Cerebellar cortex (tissue), 1 donor: ENCODE data around the gene RBM17.
"Not testable (repeated sequence)": the region's sequence is repeated elsewhere in the genome, so short reads cannot be mapped to it uniquely, and the experiment has no call there.

ENCODE experiments used
- DNase-seq: peaks from one replicate; pipeline ENCODE4 v3.0.0-alpha.2; 2015; ENCODE audit warnings: low spot score

The RBM17 gene, protein sequence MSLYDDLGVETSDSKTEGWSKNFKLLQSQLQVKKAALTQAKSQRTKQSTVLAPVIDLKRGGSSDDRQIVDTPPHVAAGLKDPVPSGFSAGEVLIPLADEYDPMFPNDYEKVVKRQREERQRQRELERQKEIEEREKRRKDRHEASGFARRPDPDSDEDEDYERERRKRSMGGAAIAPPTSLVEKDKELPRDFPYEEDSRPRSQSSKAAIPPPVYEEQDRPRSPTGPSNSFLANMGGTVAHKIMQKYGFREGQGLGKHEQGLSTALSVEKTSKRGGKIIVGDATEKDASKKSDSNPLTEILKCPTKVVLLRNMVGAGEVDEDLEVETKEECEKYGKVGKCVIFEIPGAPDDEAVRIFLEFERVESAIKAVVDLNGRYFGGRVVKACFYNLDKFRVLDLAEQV

DNA sequence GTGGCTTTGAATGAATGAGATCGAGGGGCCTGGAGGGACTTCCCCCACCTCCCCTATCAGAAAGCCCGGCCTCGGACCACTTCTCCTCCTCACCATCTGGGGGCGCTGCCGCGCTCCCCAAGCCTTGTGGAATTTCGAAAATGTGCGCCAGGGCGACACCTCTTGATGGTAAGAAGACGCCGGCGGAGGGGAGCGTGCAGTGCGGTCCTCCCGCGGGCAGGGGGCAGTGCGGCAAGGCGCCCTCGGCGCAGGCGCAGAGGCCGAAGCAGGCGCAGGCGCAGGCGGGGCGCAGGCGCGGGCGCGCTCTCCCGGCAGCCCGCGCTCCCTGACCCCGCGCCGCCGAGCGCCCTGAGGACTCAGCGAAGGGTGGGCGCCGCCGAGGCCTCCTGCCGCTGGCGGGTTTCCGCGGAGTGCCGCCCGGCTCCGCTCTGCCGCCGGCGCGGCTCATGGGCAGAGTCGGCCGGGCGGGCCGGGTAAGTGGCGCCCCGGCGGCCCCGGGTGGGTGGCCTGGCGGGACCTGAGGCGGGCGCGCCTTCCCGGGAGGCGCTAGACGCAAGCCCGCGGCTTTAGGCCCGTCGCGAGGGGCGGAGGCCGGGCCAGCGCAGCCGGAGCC, at the start of gene RBM17:
TSS of gene RBM17 (plus strand) at position 314 of the 613 bp plus-strand sequence. CDS start 8,032 bp downstream, outside the sequence.
- peak; percentile 94 for DNase-seq

DNA sequence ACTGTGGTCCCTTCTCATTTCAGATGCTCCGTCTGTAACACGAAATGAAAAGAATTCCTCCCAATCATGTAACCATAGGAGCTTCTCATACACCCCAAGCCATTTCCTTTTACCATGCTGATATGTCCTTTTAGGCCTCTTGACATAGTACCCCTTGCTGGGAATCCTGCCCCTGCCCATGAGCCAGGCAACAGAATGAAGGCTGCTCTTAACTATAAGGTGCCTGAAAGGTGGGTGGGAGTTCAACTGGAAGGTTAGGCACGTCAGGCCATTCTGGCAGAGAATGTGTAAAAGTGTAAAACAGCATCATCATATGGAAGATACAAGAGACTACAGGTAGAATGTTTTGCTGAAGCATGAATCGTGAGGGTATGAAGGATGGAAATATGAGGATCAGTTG, 49.1 kb upstream of the RBM17 start:
- DNase-seq: no peak

DNA sequence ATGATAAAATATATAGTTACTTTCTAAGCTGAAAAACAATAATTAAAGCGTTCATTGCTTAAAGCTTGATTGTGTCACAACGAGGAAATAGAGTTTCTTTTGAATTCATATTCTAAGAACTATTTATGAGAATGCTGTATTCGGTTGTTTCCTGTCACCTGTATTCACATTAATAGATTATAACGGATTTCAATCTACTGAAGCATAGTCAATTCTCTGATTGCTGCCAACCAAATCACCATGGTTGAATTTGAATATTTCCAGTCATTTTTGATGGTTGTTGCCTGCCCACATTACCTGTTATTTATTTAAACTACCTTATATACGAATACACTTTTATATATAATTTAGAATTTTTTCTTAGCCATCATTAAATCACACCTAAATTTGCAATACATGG, 48.6 kb upstream of the RBM17 start:
- DNase-seq: no peak

DNA sequence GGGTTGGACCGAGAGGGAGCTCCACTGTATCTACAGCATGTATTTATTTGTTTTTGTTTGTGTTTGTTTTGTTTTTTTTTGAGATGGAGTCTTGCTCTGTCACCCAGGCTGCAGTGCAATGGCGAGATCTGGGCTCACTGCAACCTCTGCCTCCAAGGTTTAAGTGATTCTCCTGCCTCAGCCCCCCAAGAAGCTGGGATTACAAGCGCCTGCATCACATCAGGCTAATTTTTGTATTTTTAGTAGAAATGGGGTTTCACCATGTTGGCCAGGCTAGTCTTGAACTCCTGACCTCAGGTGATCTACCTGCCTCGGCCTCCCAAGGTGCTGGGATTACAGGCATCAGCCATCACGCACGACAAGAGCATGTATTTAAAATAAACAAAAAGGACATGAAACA, 45.5 kb upstream of the RBM17 start:
- DNase-seq: not testable (repeated sequence)

DNA sequence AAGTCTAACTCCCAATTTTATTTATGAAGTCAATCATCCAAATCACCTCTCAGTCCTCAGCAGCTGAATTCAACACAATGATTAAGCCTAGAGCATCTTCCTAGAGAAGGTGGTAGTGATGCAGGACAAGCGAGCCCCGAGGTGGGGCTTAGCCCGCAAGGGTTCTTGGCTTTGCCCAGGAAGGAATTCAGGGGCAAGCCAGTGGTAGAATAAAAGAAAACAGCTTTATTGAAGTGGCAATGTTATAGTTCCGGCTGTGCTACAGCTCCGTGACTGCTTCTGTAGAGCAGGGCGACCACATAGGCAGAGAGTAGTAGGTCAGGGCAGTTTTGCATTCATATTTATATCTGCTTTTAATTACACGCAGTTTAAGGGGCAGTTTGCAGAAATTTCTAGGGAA, 44.8 kb upstream of the RBM17 start:
- DNase-seq: no peak

DNA sequence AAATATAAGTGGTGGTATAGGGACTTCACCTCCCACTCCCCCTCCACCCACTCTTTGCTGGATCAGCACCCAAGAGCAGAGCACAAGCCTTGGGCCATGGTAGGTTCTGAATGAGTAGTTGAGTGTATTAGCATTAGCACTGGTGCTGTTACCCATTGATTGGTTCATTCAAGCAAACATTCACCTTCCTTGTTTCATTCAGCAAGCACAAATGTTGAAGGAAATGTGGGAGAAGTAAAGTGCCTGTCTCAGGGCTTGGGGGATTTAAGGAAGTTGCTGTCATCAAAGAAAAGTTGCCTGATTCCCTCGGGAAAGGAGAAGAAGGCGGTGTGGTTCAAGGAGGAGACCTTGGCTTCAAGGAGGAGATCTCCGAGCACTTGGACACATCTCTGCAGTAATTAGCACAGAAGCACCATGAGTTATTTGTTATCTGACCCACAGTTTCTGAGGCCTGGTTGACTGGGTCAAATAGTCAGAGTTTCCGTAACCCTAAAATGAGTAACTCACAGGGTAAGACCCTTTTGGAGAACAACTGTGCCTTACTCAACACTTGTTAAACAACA, 44.0 kb upstream of the RBM17 start:
- DNase-seq: no peak

DNA sequence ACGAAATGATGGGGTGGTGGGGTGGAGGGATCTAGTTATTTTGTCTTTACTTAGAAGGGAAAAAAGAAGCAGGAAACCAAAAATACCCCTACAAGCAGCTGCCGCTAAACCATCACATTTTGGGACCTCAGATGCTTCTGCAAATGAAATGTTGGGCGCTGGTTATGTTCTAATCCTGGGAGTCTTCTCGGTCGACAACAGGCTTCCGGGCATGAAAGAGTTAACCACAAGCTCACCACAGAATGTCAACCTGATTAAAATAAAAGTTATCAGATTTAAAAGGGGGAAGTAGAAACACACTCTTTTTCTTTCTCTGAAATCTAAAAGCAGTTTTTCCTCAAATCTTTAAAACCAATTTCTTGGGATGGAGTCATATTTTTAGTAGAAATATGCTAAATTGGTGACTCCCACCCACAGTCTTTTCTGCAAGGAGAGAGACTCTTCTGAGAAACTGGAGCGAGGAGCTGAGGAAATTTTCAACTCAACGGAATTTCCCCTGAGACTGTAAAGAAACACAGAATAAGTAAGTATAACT, 43.5 kb upstream of the RBM17 start:
- DNase-seq: no peak

DNA sequence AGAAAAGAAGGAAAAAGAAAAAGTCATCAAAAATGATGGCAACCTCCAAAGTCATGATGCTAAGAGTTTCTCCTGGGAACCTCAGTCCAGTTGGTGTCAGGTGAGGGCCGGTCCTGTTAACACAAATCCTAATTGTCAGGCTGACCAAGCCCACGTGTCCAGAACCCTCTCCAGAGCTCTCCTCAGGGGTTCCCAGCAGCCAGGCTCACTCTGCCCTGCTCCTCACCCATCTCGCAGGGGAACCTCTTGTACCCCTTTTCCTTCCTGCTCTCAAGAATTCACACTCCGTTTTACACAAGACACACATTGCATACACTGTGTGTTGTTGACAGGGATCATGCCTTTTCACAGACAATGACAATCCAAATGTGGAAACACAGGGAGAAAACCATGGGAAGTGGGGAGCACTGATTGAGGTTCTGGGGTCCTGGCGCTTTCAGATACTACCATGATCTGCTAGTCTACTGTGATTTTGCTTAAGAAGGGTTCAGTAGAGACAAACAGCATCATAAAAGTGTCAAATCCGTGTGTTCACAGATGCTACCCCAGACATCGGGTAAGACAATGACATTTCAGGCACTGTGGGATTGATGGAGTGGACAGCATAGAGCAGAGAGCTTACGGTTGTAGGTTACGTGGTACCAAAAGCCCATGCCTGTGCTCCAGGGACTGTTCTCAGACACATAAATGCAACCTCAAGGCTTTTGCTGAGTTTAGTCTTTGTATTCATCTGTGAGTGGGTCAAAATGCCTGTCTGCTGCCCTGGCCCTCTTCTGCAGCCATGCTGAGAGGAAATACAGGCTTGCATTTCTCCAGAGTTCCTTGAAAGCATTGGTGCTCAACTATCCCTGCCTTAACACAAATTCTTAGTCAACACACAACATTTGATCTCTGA, 42.7 kb upstream of the RBM17 start:
- DNase-seq: no peak

DNA sequence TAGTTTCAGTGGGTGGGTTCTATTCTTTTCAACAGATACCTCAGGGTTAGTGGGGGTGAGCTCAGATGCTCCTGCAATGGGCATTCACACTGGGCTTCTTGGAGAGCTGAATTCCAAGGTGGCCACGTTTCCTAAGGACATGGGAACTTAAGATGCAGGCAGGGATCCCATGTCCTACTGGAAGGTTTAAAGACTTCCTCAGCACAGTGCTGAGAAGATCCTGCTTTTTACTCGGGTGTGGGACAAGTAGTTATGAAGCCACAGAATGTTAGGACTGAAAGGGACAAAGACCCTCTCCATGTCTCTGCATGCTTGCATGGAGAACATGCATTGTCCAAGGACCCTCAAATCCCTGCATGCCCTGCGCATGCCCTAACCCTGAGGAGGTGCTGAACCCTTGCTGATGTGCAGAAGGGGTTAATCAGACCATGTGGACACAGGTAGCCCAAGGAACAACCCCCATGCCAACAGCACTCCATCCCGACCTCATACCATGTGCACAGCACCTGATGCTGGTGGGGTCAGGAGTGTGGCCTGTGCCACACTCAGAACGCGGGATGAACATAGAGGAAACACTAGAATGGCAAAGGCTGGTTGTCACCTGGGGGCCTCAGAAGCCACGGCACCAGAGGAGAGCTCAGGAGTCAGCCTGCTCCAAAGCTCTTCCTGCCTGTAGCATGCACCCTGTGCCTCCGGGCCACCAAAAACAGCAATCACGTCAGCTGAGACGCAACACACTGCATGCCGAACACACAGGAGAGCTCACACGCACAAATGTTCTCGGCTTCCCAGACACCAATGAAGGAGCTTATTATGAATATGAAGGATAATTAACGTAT, 41.8 kb upstream of the RBM17 start:
- no peak for DNase-seq

DNA sequence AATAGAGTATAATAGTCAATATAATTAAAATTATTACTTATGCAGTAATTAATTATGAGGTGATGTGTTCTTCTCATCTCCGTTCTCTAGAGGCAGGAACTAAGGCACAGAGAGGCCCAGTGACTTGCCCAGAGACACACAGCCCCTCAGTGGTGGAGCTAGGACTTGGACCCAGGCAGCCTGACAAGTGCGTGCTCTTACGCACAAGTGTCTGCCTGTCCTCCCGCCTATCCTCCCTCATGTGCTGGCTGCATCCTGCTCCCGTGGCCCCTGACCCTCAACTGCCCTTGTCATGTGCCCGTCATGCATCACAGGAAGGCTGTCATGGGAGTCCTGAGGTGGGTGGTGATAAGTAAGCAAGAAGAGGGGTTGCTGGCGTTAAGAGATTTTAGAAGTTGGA, 41.0 kb upstream of the RBM17 start:
- no peak for DNase-seq

DNA sequence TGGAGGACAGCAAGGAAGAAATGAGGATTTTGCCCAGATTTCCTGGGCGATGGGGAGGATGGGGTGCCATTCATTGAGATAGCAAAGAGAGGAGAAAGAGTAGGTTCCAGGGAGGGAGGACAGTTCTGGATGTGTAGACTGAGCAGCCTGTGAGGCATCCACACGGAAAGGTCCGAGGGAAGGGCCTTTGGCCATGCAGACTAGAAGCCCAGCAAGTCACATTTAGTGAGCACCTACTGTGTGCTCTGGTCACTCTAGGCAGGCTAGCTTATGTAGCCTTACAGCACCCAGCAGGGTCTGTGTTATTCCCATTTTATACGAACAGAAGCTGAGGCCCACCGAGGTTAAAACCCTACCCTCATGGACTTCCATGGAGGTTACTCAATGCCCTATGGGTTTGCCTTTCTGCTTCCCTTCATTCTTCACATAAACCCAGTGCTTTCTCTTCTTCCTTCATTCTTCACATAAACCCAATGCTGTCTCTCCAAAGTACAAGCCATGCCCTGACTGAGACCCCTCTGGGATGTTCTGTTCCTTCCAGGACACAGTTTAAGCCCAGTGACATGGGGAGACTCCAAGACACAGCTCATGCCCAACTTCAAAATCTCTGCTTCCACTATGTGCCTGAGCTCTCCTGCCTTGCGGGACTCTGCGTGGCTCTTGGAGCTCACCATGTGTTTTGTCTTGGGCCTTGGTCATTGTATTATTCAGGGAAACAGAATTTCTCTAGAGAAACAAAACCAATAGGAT, 40.4 kb upstream of the RBM17 start:
- no peak for DNase-seq

DNA sequence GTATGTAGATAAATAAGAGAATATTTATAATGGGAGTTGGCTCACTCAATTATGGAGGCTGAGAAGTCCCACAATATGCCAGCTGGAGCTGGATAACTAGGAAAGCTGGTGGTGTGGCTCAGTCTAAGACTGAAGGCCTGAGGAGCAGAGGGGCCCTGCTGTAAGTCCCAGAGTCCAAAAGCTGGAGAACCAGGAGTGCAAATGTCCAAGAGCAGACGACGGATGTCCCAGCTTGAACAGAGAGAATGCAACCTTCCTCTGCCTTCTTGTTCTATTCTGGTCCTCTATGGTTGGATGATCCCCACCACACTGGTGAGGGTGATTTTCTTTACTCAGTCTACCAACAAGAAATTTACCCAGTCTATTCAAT, 39.8 kb upstream of the RBM17 start:
- DNase-seq: no peak

DNA sequence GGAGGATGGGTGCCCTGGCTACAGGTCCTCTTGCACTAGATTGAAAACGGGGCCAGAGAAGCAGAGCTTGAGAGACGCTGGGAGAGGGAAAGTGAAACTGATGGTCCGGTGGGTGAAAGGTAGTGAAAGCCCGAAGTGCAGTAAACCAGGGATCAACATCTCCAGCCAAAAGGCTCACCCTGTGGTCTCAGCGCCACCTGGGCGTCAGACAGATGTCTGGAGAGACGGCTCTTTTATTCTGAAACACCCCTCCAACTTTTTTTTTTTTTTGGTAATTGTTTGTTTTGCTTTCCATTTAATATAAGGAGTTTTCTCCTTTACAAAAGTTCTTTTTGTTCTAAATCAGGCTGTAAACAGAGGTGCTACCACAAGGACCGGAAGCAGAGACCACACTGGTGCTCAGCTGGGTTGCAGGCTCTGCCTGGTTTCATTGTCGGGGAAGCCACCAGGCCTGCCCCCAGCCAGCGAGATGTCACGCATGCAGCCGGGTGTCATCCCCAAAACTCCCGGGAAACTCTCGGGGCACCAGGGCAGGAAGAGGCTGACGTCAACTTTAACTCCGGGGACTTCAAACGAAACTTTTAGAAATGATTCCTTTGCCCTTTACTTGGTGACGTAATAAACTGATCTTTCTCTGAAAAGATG, 37.9 kb upstream of the RBM17 start:
- peak; percentile 3 for DNase-seq

DNA sequence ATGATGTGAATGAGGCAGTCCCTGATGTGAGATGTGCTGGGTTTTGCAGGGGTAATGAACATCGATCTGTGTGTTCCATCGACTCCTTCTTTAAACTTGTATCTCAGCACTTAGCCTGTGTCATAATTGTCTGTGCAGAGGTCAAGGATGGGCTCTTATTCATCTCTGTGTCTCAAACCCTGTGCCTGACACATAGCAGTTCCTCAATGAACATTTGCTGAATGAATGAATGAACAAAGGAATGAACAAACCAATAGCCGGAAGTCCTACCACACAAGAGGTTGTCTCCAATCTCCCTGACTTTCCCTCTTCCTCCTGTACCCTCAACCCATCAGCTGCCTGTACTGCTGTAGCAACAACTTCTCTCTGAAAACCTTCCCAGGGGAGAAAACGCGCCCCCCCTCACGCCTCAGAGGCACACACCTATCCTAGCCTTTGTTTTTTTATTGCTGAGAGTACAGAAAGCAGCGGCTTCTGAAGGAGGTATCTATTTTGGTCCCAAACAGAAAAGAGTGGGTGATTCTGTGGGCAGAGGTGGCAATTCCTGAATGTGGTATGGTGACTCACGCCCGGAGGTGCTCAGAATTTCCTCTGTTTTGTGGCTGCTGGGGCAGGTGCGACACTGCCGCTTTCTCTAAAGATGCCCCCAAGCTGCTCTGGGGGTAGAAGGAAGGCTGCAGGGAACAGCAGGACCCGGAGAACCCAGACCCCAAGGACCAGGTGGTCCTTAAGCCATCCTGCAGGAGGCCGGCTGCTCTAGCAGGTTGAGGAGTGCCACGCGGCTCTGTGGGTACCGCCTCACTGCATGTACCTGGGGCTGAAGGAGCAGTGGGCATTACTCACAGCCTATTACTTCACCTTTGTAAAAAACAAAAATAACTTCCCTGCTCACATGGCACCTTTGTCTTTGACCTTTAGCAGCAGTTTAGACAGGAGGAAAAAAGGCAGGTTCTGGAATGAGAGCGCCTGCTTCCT, 36.3 kb upstream of the RBM17 start:
- no peak for DNase-seq

DNA sequence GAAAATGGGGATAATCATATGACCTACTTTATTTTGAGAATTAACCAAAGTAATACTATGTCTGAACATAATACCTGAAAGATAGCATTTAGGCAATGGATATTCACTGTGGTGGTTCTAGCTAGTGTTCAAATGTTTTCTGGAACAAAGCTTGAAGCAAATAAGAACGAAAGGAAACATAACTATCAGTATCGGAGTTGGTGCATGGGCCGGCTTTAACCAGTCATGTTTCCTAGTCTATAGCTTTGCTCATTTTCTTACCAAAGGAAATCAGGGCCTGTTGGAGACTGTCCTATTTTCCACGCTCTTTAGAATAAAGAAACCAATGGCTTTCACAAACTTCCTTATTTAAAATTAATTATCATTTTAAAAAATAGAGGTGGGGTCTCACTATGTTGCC, 35.5 kb upstream of the RBM17 start:
- DNase-seq: no peak

DNA sequence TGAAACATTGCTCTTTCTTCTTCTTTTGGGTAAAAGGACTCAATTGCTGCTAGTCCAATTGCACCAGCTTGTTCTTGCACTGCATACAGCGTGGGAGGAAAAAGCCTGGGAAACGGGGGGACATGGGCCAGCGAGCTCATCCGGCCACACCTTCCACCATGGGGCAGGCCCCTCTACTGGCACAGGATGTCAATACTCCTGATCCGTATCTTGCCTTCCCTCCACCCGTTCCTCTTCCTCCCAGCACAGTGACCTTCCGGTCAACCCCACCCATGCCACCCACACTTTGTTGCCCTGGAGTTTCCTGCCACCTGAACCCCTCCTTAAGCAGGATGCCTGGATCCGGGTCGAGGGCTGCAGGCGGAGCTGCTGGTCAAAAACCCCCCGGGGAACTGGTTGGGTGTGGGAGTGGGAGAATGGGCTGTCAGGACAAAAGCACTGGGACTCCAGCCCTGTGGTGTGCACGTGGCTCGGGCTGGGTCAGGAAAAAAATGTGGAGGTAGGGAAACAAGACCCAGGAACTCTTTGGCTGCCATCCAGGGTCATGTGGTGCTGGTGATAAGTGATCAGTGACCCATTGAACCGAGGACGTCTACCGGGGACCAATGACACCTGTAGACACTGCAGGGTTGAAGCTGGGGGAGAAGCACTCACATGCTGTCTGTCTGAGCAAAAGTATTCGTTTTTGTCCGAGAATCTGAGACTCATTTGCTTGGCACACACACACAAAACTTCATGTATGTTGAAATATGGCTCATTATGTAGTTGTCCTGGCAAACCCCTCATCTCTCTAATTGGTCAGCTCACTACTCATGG, 34.8 kb upstream of the RBM17 start:
- no peak for DNase-seq

DNA sequence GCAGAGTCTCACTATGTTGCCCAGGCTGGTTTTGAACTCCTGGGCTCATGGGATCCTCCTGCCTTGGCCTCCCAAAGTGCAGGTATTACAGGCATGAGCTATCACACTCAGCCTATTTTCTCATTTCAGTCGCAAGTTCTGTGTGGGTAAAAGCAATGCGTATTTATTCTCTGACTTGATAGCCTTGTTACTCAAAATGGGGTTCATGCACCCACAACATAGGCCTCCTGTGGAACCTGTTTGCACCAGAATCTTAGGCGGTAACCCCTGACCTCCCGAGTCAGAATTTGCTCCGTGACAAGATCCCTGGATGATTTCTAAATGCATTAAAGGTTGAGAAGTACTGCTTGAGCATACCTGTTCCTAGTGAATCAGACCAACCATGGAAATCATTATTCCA, 34.0 kb upstream of the RBM17 start:
- DNase-seq: no peak

DNA sequence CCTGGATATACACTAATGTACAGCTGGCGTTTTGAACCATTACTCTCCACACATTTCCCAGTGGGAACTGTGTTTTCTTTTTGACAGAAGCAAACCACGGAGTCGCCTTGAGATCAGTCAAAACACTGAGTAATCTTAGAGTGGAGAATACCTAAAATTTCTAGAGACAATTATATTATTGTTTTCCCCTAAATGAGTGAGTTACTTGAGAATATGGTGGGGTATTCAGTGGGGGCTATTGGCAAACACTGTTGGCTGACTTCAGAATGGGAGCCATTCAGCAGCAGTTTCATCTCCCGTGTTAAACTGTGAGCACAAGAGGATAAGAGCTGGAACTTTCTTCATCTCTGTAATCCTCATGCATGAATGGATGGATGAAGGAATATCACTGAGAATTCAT, 32.9 kb upstream of the RBM17 start:
- no peak for DNase-seq
